HS-27A (cell line): Measurements from ENCODE around the gene DDX10.

Source experiments
- DNase-seq: peaks from one replicate; pipeline ENCODE4 v3.0.0-alpha.2; 2012; ENCODE audit warnings: low read depth, missing footprints

The DDX10 gene

DNA sequence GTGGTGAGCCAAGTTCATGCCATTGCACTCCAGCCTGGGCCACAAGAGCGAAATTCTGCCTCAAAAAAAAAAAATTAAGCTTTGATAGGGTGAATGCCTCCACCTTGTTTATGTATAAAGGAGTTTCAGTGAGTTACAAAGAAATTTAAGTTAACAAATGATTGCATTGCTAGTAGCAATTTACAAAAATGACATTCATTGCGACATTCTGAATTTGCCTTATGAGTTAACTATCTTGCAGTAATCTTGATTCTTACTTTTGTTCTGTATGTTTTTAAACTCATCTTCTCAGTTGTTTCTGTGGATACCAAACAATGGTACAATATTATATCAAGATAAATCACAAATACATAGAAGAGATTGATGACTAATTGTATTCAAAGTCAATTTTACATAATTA lies 207.0 kb downstream of the DDX10 start:
- no peak for DNase-seq

DNA sequence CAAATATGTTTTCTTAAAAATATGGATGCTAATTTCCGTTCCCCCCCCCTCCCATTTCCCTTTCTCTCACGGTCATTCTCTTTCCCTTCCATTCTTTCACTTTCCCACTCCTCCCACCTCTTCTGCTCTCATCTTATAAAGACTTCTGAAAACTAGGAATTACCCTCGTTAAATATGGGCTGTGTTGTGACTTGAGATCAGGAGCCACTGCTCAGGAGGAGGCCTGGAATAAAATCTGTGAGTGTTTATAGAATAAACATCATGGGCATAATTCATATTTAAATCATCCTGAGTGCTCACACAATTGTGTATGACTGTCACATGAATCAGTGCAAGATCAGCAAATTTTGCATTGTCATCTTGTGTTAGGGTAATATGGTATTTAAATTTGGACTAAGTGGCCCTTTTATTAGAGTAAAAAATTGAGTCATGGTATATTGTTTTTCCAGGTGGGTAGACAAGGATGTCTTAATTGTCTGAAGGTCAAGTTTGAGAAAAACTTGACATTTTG lies 208.0 kb downstream of the DDX10 start:
- no peak for DNase-seq

- DNase-seq, result no peak
These were observed 208.4 kb downstream of the DDX10 start for GRCh38 chr11:108873310-108873709.

DNA sequence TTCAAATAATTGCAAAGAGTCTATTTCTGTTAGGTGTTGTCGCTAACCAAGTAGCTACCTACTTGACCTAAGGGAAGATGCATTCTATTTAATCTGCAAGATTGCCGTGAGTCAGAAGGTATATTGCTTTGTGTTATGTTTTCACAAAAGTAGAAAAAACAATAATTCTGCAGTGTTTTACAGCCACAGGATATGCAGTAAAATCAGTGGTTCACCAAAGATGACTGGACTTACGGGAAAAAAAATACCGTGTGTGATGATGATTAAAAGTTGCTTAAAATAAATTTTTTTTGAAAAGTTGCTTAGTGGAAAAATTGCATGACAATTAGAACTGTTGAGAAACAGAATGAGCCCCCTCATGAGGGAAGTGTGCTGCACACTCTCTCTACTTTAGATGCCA lies 209.1 kb downstream of the DDX10 start:
- DNase-seq, result no peak

GRCh38 chr11:108875134-108875533 lies 210.3 kb downstream of the DDX10 start:
- DNase-seq, result no peak

- no peak for DNase-seq
These were observed 212.3 kb downstream of the DDX10 start for GRCh38 chr11:108877178-108877577.

- no peak for DNase-seq
These were observed 215.6 kb downstream of the DDX10 start for GRCh38 chr11:108880510-108880909.

- DNase-seq, result no peak
These were observed 216.3 kb downstream of the DDX10 start for GRCh38 chr11:108881131-108881530.

DNA sequence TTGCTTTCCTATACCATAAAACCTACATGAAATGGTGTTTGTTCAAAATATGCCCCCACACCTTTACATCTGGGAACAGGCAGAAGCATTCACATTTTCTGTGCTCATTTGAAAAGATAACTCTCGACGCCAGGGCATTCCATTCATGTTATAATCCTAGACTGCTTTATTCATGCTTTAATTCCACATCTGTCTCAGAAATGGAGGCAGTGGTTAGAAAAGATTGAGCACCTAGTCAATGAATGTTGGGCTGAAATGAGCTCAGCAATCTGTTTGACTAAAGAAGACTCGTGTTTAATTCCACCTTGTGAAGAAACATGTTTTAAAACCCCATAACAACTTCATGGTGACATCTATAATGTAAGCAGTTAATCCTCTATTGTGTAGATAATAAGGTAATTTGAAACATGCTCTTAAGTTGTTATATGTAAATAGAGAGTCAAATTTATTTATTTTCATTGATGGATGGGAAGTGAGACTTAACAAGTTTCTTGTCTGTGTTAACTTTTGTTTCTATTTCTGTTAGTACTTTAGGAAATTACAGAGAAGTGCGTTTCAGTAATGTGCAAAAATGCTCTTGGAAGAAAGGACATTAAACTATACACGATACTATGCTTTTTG lies 217.5 kb downstream of the DDX10 start:
- DNase-seq, result no peak

- no peak for DNase-seq
These were observed 221.3 kb downstream of the DDX10 start for GRCh38 chr11:108886005-108886659.

DNA sequence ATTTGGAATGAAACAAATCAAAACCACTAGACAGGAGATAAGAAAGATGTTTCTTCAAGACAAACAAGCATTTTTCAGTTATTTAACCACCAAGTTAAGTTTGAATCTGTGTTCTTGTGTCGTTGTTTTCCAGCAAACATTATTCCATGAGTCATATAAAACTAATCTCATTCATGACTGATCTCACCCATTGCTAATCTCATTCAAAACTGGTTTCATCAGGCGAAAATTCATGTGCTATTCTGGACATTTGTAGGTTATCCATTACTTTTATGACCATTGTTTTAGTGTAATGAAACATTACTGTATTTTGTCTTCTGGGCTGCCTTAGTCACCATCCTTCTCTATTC lies 221.8 kb downstream of the DDX10 start:
- DNase-seq, result no peak

GRCh38 chr11:108887436-108888238 lies 222.8 kb downstream of the DDX10 start:
- DNase-seq, result no peak

DNA sequence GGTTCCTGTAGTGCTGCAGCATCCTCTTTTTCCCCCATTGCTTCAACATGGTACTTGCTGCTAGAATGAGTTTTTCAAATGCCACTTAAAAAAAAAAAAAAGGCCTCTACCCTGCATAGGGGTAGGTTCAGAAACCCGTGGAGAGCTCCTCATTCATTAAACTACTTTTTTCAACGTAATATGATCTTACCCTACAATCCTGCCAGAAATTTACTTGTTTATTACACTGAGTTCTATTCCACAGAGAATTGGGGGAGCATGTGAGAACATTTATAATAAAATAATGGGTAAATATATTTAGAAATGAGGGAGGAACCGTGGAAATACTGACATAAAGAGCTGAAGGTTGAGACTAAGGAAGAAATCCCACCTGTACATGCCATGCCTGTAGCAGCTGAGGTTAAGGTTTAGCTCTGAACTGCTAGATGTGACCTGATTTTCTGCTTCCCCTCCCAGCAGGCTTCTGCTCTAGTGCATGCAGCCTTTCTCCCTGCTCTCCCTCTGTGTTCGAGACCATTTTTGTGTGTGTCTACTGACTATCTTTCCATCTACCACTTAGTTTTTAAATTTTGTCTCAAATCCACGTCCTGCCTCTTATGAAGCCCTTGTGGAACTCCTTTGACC lies 225.7 kb downstream of the DDX10 start:
- no peak for DNase-seq

DNA sequence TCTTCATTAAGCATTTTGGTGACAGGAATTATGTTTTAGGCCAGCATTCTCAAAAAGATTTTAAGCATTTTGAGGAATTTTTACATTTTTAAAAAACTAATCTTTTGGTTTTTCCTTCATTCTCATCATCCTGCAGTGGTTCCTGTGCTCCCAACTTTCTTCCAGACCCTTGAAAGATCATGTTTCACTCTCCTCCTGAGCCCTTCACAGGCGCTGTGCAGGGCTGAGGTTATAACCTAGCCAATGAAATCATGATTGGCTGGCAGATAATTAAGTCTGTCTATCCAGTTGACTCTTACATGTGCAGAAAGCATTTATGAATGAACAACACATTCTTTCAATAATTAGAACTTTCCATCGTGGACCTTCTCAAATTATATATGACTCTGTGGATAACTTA lies 226.3 kb downstream of the DDX10 start:
- no peak for DNase-seq

DNA sequence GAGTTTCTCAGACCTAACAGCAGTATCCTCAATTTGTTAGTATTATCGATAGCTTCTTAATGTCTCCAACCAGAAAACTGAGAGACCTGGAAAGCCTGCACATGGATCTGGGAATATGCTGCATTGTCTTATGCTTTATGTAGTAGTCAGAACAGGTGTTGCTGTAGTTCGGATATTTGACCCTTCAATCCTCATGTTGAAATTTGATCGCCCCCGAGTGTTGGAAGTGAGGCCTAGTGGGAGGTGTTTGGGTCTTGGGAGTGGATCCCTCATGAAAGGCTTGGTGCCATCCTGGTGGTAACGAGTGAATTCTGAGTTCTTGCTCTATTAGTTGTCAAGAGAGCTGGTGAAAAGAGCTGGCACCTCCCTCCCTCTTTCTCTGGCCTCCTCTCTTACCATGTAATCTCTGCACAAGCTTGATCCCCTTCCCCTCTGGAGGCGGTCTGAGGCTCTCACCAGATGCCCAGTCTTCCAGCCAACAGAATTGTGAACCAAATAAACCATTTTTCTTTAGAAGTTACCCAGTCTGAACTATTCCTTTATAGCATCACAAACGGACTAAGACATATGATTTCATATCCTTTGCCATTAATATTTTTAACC lies 227.1 kb downstream of the DDX10 start:
- DNase-seq, result no peak

GRCh38 chr11:108895579-108896480 lies 231.0 kb downstream of the DDX10 start:
- no peak for DNase-seq

- no peak for DNase-seq
These were observed 232.2 kb downstream of the DDX10 start for GRCh38 chr11:108897071-108897481.

- no peak for DNase-seq
These were observed 233.0 kb downstream of the DDX10 start for GRCh38 chr11:108897916-108898315.

DNA sequence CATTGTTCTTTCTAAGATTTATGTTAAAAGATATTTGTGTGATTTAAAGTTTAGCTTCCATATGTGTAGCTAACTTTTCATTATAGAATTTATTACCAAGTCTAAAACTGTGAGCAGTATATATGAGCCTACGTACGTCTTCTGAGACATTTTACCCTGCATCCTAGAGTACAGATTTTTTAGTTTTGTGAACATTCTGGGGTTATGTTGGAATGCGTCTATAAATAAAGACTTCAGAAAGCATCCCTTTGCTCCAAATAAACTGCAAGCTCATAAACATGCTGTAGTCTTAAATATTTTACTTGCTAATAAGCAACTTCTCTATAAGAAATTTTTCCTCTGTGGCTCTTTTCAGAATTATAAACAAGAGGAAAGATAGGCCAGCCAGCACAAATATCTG lies 236.5 kb downstream of the DDX10 start:
- no peak for DNase-seq

DNA sequence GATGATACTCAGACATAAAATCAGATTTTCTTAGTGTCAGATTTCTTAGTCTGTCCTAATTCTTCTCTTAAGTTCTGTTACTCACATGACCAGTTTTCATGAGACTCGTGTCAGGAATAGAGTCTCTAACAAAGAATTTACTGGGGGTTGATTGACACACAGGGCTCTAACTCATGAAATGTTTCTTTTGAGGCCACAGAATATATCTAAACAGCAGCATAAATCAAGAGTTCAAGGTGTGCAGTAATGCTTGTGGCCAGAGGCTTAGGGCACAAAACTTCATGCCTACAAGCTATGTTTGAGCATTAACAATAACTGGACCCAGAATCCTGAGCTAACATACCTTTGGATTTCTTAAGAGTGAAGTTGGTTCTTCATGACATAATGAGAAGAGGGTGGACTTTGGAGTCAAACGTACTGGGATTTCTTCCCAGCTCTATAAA lies 237.2 kb downstream of the DDX10 start:
- no peak for DNase-seq

GRCh38 chr11:108904480-108904879 lies 239.6 kb downstream of the DDX10 start:
- no peak for DNase-seq
